WTC11 (cell line): ENCODE data around the gene EXOC1L.

Experiments
- TP53 ChIP-seq: sonication (generic); formaldehyde crosslinking; IDR thresholded peaks from 2 replicates; pipeline ENCODE4 v1.8.1; 2023; ENCODE audit warnings: mild to moderate bottlenecking, missing genetic modification reagents
- TF ChIP-seq, protein P1 (sequence below): fragments of 200-600 bp; IDR thresholded peaks from 2 replicates; pipeline ENCODE4 v1.8.0; 2022; ENCODE audit warnings: antibody characterized with exemption

GRCh38 chr4:55851885-55852284, 32.3 kb downstream of the EXOC1L start:
- TF ChIP-seq, protein P1, sequence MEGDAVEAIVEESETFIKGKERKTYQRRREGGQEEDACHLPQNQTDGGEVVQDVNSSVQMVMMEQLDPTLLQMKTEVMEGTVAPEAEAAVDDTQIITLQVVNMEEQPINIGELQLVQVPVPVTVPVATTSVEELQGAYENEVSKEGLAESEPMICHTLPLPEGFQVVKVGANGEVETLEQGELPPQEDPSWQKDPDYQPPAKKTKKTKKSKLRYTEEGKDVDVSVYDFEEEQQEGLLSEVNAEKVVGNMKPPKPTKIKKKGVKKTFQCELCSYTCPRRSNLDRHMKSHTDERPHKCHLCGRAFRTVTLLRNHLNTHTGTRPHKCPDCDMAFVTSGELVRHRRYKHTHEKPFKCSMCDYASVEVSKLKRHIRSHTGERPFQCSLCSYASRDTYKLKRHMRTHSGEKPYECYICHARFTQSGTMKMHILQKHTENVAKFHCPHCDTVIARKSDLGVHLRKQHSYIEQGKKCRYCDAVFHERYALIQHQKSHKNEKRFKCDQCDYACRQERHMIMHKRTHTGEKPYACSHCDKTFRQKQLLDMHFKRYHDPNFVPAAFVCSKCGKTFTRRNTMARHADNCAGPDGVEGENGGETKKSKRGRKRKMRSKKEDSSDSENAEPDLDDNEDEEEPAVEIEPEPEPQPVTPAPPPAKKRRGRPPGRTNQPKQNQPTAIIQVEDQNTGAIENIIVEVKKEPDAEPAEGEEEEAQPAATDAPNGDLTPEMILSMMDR = no peak
- no peak for TF ChIP-seq TP53 (CRISPR knock-in tag)
